ENCODE measurements around the gene IL13. TPM values are rescaled to one million over a fixed set of nuclear protein-coding genes. Genes with fewer than 3 reads are reported as not detected.

Gene IL13
- total and polyA plus RNA-seq, 10 of the 15 experiments (the other 5 are each of a cell fraction or from before 2014, with no cell fraction given), result 0.06 to 0.40 (median 0.11) TPM; not detected in 6

DNA sequence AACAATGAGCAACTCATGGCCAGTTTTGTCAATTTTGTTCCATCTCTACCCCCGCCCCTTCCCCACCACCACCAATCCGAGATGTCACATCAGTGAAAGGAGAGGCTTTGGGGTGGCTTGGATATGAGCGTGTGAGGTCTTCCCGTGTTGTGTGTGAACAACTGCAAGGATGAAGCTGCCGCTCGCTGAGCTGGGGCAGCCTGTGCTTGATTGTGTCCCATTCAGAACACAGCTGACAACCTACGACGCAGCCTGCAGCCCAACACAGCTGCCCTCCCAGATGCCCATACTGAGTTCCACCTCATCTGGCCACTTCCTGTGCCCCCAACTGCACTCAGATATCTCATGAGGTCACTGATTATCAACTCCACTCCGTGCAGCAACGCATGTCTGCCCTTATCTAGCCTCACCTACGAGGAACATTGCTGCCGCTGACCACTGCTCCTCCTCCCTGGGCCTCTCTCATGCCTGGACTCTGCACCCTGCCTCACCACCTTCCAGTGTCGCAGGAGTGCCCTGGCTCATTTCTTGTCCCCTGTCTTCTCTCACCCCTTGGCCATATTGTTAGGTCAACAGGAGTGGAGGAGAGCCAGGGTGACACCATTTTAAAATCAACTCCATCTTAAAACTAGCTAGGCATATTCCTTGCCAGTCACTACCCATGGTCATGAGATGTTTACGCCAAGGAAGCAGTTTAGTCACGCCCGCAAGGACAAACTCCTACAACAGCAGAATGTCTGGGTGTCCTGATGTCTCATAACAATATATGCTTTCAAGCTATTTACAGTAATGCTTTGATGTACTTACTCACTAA, 8.5 kb downstream of the IL13 start:
- FAIRE-seq (no peak), ATAC-seq (no peak), DNase-seq (ENCODE audit: low read depth, low spot score) (no peak)
- no peaks in the 10 kb centered on the region for H4K20me1 ChIP-seq (ENCODE audit: control insufficient read depth, insufficient read depth)
- CTCF ChIA-PET, result interaction anchor here (0.6 kb wide), 1 partner anchor 36 kb away, joined by 3 read pairs; no protein-coding TSS in a partner anchor
- 93% methylated on average over 16 of the region's 16 CpGs for WGBS (ENCODE audit: insufficient coverage, insufficient replicate concordance, low lambda C conversion rate, missing lambda C conversion rate)
- H3K4me3 ChIP-seq, result no peak overlapping the region
- H3K4me2 ChIP-seq (ENCODE audit: control insufficient read depth, insufficient read depth), result no peak overlapping the region
- POLR2A ChIA-PET, result interaction anchor here (10.8 kb wide), 1 partner anchor 8 kb away, joined by 118 read pairs; the partner anchor contains the start of gene IL4
- in situ Hi-C loops (cut with MboI) (no loop called here), intact Hi-C loops (cut with micrococcal nuclease; ENCODE audit: unreplicated experiment) (no loop called here)
- H3K4me1 ChIP-seq (ENCODE audit: control insufficient read depth, insufficient read depth, low read length), result peaks cover 38% of the 10 kb centered on the region
- RAD21 ChIA-PET (ENCODE audit: unreplicated experiment), result interaction anchor here (0.8 to 1.4 kb wide), 3 partner anchors 9 to 71 kb away, joined by 3 to 5 read pairs (median 3); partner anchors contain the start of gene KIF3A
- H3K79me2 ChIP-seq (ENCODE audit: control insufficient read depth, insufficient read depth, low read length), result no peaks in the 10 kb centered on the region
- H3K9ac ChIP-seq (ENCODE audit: control insufficient read depth, insufficient read depth, low read length), result no peak overlapping the region
- H3K36me3 ChIP-seq (ENCODE audit: control insufficient read depth in 2 of 2, insufficient read depth in 2 of 2, low read length in 1 of 2), result no peaks in the 10 kb centered on the region
- no peak overlapping the region for H2AFZ ChIP-seq (ENCODE audit: control insufficient read depth, low read depth, low read length)
- no peak overlapping the region for H3K27ac ChIP-seq (ENCODE audit: control insufficient read depth, insufficient read depth)
- BruUV-seq (replicated peaks), result no TSS peak
- SMC1A ChIA-PET (ENCODE audit: uncharacterized antibody, unreplicated experiment), result interaction anchor here (0.9 to 12.1 kb wide), 5 partner anchors 8 to 154 kb away, joined by 3 to 156 read pairs (median 3); partner anchors contain the start of gene IL4
- H3K9me3 ChIP-seq (replicated peaks; ENCODE audit: control insufficient read depth, insufficient read depth, low read length), result no peaks in the 10 kb centered on the region
- H3K27me3 ChIP-seq (replicated peaks in 1 of 2; ENCODE audit: control insufficient read depth in 2 of 2, insufficient read depth in 2 of 2, low read length in 1 of 2), result no peaks in the 10 kb centered on the region
- TF ChIP-seq, protein P1, sequence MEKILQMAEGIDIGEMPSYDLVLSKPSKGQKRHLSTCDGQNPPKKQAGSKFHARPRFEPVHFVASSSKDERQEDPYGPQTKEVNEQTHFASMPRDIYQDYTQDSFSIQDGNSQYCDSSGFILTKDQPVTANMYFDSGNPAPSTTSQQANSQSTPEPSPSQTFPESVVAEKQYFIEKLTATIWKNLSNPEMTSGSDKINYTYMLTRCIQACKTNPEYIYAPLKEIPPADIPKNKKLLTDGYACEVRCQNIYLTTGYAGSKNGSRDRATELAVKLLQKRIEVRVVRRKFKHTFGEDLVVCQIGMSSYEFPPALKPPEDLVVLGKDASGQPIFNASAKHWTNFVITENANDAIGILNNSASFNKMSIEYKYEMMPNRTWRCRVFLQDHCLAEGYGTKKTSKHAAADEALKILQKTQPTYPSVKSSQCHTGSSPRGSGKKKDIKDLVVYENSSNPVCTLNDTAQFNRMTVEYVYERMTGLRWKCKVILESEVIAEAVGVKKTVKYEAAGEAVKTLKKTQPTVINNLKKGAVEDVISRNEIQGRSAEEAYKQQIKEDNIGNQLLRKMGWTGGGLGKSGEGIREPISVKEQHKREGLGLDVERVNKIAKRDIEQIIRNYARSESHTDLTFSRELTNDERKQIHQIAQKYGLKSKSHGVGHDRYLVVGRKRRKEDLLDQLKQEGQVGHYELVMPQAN (conservative IDR thresholded peaks at IDR 0.05), result no peak
- TF ChIP-seq MXI1 (IDR thresholded peaks at IDR 0.05; ENCODE audit: low read depth, low read length) (no peak), NFIC (IDR thresholded peaks at IDR 0.05; ENCODE audit: low read depth, low read length) (no peak), KLF5 (IDR thresholded peaks at IDR 0.05; ENCODE audit: partially characterized antibody) (no peak), CEBPB (IDR thresholded peaks at IDR 0.05; ENCODE audit: borderline replicate concordance in 1 of 2, low read depth in 2 of 2, low read length in 2 of 2) (no peak), BRCA1 (IDR thresholded peaks at IDR 0.05; ENCODE audit: low read depth, low read length) (no peak)
- TF ChIP-seq, protein P2, sequence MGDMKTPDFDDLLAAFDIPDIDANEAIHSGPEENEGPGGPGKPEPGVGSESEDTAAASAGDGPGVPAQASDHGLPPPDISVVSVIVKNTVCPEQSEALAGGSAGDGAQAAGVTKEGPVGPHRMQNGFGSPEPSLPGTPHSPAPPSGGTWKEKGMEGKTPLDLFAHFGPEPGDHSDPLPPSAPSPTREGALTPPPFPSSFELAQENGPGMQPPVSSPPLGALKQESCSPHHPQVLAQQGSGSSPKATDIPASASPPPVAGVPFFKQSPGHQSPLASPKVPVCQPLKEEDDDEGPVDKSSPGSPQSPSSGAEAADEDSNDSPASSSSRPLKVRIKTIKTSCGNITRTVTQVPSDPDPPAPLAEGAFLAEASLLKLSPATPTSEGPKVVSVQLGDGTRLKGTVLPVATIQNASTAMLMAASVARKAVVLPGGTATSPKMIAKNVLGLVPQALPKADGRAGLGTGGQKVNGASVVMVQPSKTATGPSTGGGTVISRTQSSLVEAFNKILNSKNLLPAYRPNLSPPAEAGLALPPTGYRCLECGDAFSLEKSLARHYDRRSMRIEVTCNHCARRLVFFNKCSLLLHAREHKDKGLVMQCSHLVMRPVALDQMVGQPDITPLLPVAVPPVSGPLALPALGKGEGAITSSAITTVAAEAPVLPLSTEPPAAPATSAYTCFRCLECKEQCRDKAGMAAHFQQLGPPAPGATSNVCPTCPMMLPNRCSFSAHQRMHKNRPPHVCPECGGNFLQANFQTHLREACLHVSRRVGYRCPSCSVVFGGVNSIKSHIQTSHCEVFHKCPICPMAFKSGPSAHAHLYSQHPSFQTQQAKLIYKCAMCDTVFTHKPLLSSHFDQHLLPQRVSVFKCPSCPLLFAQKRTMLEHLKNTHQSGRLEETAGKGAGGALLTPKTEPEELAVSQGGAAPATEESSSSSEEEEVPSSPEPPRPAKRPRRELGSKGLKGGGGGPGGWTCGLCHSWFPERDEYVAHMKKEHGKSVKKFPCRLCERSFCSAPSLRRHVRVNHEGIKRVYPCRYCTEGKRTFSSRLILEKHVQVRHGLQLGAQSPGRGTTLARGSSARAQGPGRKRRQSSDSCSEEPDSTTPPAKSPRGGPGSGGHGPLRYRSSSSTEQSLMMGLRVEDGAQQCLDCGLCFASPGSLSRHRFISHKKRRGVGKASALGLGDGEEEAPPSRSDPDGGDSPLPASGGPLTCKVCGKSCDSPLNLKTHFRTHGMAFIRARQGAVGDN (IDR thresholded peaks at IDR 0.05), result peak; percentile 78
- TF ChIP-seq, protein P3, sequence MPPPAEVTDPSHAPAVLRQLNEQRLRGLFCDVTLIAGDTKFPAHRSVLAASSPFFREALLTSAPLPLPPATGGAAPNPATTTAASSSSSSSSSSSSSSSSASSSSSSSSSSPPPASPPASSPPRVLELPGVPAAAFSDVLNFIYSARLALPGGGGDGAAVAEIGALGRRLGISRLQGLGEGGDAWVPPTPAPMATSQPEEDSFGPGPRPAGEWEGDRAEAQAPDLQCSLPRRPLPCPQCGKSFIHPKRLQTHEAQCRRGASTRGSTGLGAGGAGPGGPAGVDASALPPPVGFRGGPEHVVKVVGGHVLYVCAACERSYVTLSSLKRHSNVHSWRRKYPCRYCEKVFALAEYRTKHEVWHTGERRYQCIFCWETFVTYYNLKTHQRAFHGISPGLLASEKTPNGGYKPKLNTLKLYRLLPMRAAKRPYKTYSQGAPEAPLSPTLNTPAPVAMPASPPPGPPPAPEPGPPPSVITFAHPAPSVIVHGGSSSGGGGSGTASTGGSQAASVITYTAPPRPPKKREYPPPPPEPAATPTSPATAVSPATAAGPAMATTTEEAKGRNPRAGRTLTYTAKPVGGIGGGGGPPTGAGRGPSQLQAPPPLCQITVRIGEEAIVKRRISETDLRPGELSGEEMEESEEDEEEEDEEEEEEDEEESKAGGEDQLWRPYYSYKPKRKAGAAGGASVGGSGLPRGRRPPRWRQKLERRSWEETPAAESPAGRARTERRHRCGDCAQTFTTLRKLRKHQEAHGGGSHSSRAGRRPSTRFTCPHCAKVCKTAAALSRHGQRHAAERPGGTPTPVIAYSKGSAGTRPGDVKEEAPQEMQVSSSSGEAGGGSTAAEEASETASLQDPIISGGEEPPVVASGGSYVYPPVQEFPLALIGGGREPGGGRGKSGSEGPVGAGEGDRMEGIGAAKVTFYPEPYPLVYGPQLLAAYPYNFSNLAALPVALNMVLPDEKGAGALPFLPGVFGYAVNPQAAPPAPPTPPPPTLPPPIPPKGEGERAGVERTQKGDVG (CRISPR knock-in tag; IDR thresholded peaks at IDR 0.05), result 0 out of 2 replicates have a peak, but pooled peaks have one; percentile 52

All from GM12878 (cell line).